ENCODE measurements around the gene P3H2. TPM values are rescaled to one million over a fixed set of nuclear protein-coding genes. Genes with fewer than 3 reads are reported as not detected.

The P3H2 gene
- total and polyA plus RNA-seq, 11 donors: 0.55 to 24.8 (median 3.8) TPM

GRCh38 chr3:189988854-189989253, 131.8 kb downstream of the P3H2 start:
- WGBS, 4 donors: 94 to 96% (median 94%) methylated on average over 12 of the region's 12 CpGs
- H3K36me3 ChIP-seq: no peaks in the 10 kb centered on the region
- H3K9me3 ChIP-seq: no peaks in the 10 kb centered on the region
- H3K27ac ChIP-seq: no peak overlapping the region
- no peaks in the 10 kb centered on the region for H3K27me3 ChIP-seq
- DNase-seq: no peak
- TF ChIP-seq, protein P1, sequence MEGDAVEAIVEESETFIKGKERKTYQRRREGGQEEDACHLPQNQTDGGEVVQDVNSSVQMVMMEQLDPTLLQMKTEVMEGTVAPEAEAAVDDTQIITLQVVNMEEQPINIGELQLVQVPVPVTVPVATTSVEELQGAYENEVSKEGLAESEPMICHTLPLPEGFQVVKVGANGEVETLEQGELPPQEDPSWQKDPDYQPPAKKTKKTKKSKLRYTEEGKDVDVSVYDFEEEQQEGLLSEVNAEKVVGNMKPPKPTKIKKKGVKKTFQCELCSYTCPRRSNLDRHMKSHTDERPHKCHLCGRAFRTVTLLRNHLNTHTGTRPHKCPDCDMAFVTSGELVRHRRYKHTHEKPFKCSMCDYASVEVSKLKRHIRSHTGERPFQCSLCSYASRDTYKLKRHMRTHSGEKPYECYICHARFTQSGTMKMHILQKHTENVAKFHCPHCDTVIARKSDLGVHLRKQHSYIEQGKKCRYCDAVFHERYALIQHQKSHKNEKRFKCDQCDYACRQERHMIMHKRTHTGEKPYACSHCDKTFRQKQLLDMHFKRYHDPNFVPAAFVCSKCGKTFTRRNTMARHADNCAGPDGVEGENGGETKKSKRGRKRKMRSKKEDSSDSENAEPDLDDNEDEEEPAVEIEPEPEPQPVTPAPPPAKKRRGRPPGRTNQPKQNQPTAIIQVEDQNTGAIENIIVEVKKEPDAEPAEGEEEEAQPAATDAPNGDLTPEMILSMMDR (IDR thresholded peaks at IDR 0.05): no peak
- TF ChIP-seq POLR2A (IDR thresholded peaks at IDR 0.05): no peak
- no peaks in the 10 kb centered on the region for H3K4me1 ChIP-seq
- H3K4me3 ChIP-seq: no peak overlapping the region
- intact Hi-C loops (cut with DNase I): no loop called here
- no peak for ATAC-seq

DNA sequence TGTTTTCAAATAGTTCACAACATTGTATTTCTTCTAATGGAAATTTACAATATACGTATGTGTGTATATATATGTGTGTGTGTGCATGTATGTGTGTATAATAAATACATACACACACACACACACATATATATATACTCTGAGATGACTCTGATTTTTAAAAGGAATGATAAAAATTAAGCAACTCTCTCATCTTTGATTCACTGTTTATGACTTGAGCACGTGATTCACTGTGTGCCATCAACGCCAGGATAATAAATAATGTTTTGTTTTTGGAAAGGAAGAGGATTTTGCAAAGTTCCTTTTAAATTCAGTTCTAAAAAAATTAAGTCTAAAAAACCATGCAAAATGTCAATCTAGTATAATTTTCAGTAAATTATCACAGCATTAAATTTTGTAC, 132.4 kb downstream of the P3H2 start:
- TF ChIP-seq, protein P1 (IDR thresholded peaks at IDR 0.05): no peak
- no peak for TF ChIP-seq POLR2A (IDR thresholded peaks at IDR 0.05)
- WGBS, 4 donors: 78 to 91% (median 87%) methylated on average over 3 of the region's 3 CpGs
- H3K4me1 ChIP-seq: no peaks in the 10 kb centered on the region
- no peaks in the 10 kb centered on the region for H3K36me3 ChIP-seq
- intact Hi-C loops (cut with DNase I): no loop called here
- no peaks in the 10 kb centered on the region for H3K9me3 ChIP-seq
- H3K27ac ChIP-seq: no peak overlapping the region
- H3K27me3 ChIP-seq: no peaks in the 10 kb centered on the region
- ATAC-seq (no peak), DNase-seq (no peak)
- H3K4me3 ChIP-seq: no peak overlapping the region

- Histone ChIP-seq H3K27me3 (no peaks in the 10 kb centered on the region), H3K36me3 (no peaks in the 10 kb centered on the region), H3K4me3 (no peak overlapping the region), H3K27ac (no peak overlapping the region), H3K9me3 (no peaks in the 10 kb centered on the region), H3K4me1 (peaks cover 0 to 21% (median 17%) of the 10 kb centered on the region in 12 donors)
- 93 to 98% (median 98%) methylated on average over 6 of the region's 6 CpGs for WGBS, 4 donors
- intact Hi-C loops (cut with DNase I): no loop called here
- no peak for TF ChIP-seq POLR2A (IDR thresholded peaks at IDR 0.05)
- TF ChIP-seq, protein P1 (IDR thresholded peaks at IDR 0.05): no peak
- ATAC-seq: no peak
- no peak for DNase-seq
Measured at GRCh38 chr3:189985948-189986347, 134.7 kb downstream of the P3H2 start.

DNA sequence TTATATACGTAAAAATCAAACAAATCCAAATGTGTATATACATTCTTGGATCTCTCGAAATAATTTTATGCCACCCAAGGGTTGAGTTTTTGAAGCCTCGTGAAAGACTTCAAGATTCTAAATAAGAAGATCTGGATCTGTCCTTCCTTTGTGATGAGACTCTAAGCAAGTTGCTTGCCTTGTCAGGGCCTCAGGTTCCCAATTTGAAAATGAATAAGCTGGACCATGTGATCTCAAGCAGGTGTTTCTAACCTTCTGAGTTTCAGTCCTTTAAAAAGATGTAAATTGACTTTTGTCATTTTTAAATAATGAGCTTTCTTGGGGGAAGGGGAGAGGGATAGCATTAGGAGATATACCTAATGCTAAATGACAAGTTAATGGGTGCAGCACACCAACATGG, 137.1 kb downstream of the P3H2 start:
- Histone ChIP-seq H3K36me3 (no peaks in the 10 kb centered on the region), H3K27me3 (no peaks in the 10 kb centered on the region), H3K27ac (no peak overlapping the region), H3K4me1 (peaks cover 0 to 25% (median 18%) of the 10 kb centered on the region in 12 donors), H3K4me3 (no peak overlapping the region), H3K9me3 (no peaks in the 10 kb centered on the region)
- ATAC-seq: no peak
- TF ChIP-seq, protein P1 (IDR thresholded peaks at IDR 0.05): no peak
- no peak for TF ChIP-seq POLR2A (IDR thresholded peaks at IDR 0.05)
- intact Hi-C loops (cut with DNase I): no loop called here
- 95 to 96% (median 96%) methylated on average over 3 of the region's 3 CpGs for WGBS, 4 donors
- no peak for DNase-seq
